ENCODE data around the gene RAB9A. TPM values are rescaled to one million over a fixed set of nuclear protein-coding genes. Genes with fewer than 3 reads are reported as not detected.

RAB9A gene
- total and polyA plus RNA-seq, 4 donors: 9.0 to 22.9 (median 12.0) TPM

GRCh38 chrX:13664020-13664419 lies 24.9 kb upstream of the RAB9A start (continued):
- no peak for TF ChIP-seq CTCF (IDR thresholded peaks at IDR 0.05; ENCODE audit: low read depth, low read length, missing input control)

- no peak for DNase-seq (ENCODE audit: low spot score)
- Histone ChIP-seq H3K4me1 (ENCODE audit: control insufficient read depth in 4 of 4, insufficient read depth in 4 of 4, low read length in 3 of 4) (peaks cover 0 to 2% (median 0%) of the 10 kb centered on the region in 4 donors), H3K36me3 (ENCODE audit: control insufficient read depth in 4 of 4, insufficient read depth in 3 of 4, low read depth in 1 of 4, low read length in 3 of 4) (peaks cover 0 to 12% (median 9%) of the 10 kb centered on the region in 4 donors), H3K9me3 (ENCODE audit: control insufficient read depth in 4 of 4, low read length in 3 of 4) (no peaks in the 10 kb centered on the region), H3K27ac (ENCODE audit: low read depth in 1 of 2, low read length in 2 of 2) (no peak overlapping the region), H3K27me3 (ENCODE audit: control insufficient read depth in 4 of 4, insufficient read depth in 4 of 4, low read length in 3 of 4) (no peaks in the 10 kb centered on the region), H3K4me3 (ENCODE audit: low read depth in 1 of 3, low read length in 3 of 3) (no peak overlapping the region), H3K9ac (ENCODE audit: low read depth in 1 of 2, low read length in 2 of 2) (no peak overlapping the region)
- no peak for TF ChIP-seq EGR1 (IDR thresholded peaks at IDR 0.05; ENCODE audit: low read depth in 2 of 2)
- no peak for TF ChIP-seq FOXA1 (IDR thresholded peaks at IDR 0.05)
- no peak for TF ChIP-seq RAD21 (IDR thresholded peaks at IDR 0.05)
- no peak for TF ChIP-seq GABPA (IDR thresholded peaks at IDR 0.05 in 1 of 2, conservative IDR thresholded peaks at IDR 0.05 in 1 of 2)
- TF ChIP-seq HNF4G (IDR thresholded peaks at IDR 0.05): no peak
- TF ChIP-seq ATF3 (IDR thresholded peaks at IDR 0.05): no peak
- TF ChIP-seq FOXA2 (IDR thresholded peaks at IDR 0.05): no peak
- TF ChIP-seq ZBTB33 (IDR thresholded peaks at IDR 0.05): no peak
- no peak for TF ChIP-seq JUND (IDR thresholded peaks at IDR 0.05)
- no peak for TF ChIP-seq MAX (IDR thresholded peaks at IDR 0.05)
- no peak for TF ChIP-seq YY1 (IDR thresholded peaks at IDR 0.05)
- no peak for TF ChIP-seq CTCF (IDR thresholded peaks at IDR 0.05; ENCODE audit: low read depth, low read length, missing input control)
- TF ChIP-seq RXRA (IDR thresholded peaks at IDR 0.05): no peak
- TF ChIP-seq TAF1 (conservative IDR thresholded peaks at IDR 0.05): no peak
- WGBS: 75% methylated on average over 3 of the region's 3 CpGs
Measured at GRCh38 chrX:13666836-13667235, 22.1 kb upstream of the RAB9A start.

- peaks cover 0 to 10% (median 6%) of the 10 kb centered on the region in 4 donors for H3K36me3 ChIP-seq (ENCODE audit: control insufficient read depth in 4 of 4, insufficient read depth in 3 of 4, low read depth in 1 of 4, low read length in 3 of 4)
- no peaks in the 10 kb centered on the region for H3K27me3 ChIP-seq (ENCODE audit: control insufficient read depth in 4 of 4, insufficient read depth in 4 of 4, low read length in 3 of 4)
- no peak overlapping the region for H3K9ac ChIP-seq (ENCODE audit: low read depth in 1 of 2, low read length in 2 of 2)
- peaks cover 0 to 2% (median 0%) of the 10 kb centered on the region in 4 donors for H3K4me1 ChIP-seq (ENCODE audit: control insufficient read depth in 4 of 4, insufficient read depth in 4 of 4, low read length in 3 of 4)
- no peak overlapping the region for H3K27ac ChIP-seq (ENCODE audit: low read depth in 1 of 2, low read length in 2 of 2)
- no peak overlapping the region for H3K4me3 ChIP-seq (ENCODE audit: low read depth in 1 of 3, low read length in 3 of 3)
- no peak for DNase-seq (ENCODE audit: low spot score)
- H3K9me3 ChIP-seq (ENCODE audit: control insufficient read depth in 4 of 4, low read length in 3 of 4): peaks cover 0 to 2% (median 0%) of the 10 kb centered on the region in 4 donors
- TF ChIP-seq MAX (IDR thresholded peaks at IDR 0.05): no peak
- no peak for TF ChIP-seq NR2F2 (IDR thresholded peaks at IDR 0.05)
- no peak for TF ChIP-seq FOXA1 (IDR thresholded peaks at IDR 0.05)
- TF ChIP-seq TAF1 (conservative IDR thresholded peaks at IDR 0.05): no peak
- TF ChIP-seq RXRA (IDR thresholded peaks at IDR 0.05): no peak
- no peak for TF ChIP-seq REST (IDR thresholded peaks at IDR 0.05)
- TF ChIP-seq CTCF (IDR thresholded peaks at IDR 0.05; ENCODE audit: low read depth, low read length, missing input control): no peak
- no peak for TF ChIP-seq HNF4G (IDR thresholded peaks at IDR 0.05)
- TF ChIP-seq ATF3 (IDR thresholded peaks at IDR 0.05): no peak
- TF ChIP-seq YY1 (IDR thresholded peaks at IDR 0.05): no peak
- no peak for TF ChIP-seq RAD21 (IDR thresholded peaks at IDR 0.05)
- TF ChIP-seq EGR1 (IDR thresholded peaks at IDR 0.05; ENCODE audit: low read depth in 2 of 2): no peak
Measured at GRCh38 chrX:13667919-13668318, 21.0 kb upstream of the RAB9A start.
